Body of pancreas (tissue), 4 donors: ENCODE measurements around the gene ANKRD6.

ENCODE experiments used
- CTCF ChIP-seq, 7 experiments: fragments of 450-650 bp in 4 of 7; fragments of 200-600 bp in 3 of 7; sonication (generic) in 3 of 7; IDR thresholded peaks; one replicate each; pipeline ENCODE4 v1.5.1; 2016 to 2019; ENCODE audit warnings: antibody characterized with exemption in 7 of 7
- POLR2A ChIP-seq, 3 donors: fragments of 450-650 bp; IDR thresholded peaks; one replicate each; pipeline ENCODE4 v1.6.1; 2016; ENCODE audit warnings: antibody characterized with exemption in 3 of 3, mild to moderate bottlenecking in 2 of 3

- TF ChIP-seq POLR2A (IDR thresholded peaks at IDR 0.05): no peak
- no peak for TF ChIP-seq CTCF (IDR thresholded peaks at IDR 0.05)
These were observed 74.0 kb downstream of the ANKRD6 start for GRCh38 chr6:89506716-89507617.
